GM18505 (cell line): Measurements from ENCODE around the gene CNTNAP2.

Experiments used
- ATAC-seq: cut with Tn5 transposase; IDR thresholded peaks from one replicate; pipeline ENCODE4 v1.9.1; 2021; ENCODE audit not compliant: unreplicated experiment
- POLR2A ChIP-seq: IDR thresholded peaks from 4 replicates; pipeline ENCODE4 v1.6.1; 2011; ENCODE audit warnings: borderline replicate concordance; ENCODE audit not compliant: insufficient read depth, insufficient read length; ENCODE audit errors: extremely low read depth

CNTNAP2 gene

GRCh38 chr7:146486519-146486918 lies 369.9 kb downstream of the CNTNAP2 start:
- TF ChIP-seq POLR2A: no peak
- no peak for ATAC-seq

GRCh38 chr7:146492017-146492416 lies 375.4 kb downstream of the CNTNAP2 start:
- ATAC-seq: no peak
- no peak for TF ChIP-seq POLR2A

- TF ChIP-seq POLR2A: no peak
Observed at GRCh38 chr7:146494952-146495596, 378.5 kb downstream of the CNTNAP2 start.

GRCh38 chr7:146496657-146497056 lies 380.1 kb downstream of the CNTNAP2 start:
- ATAC-seq: no peak
- TF ChIP-seq POLR2A: no peak

More at GRCh38 chr7:146494952-146495596, 378.5 kb downstream of the CNTNAP2 start:
- ATAC-seq: no peak

GRCh38 chr7:146499970-146500369 lies 383.4 kb downstream of the CNTNAP2 start:
- ATAC-seq: no peak
- TF ChIP-seq POLR2A: no peak

GRCh38 chr7:146503844-146504243 lies 387.2 kb downstream of the CNTNAP2 start:
- no peak for ATAC-seq
- TF ChIP-seq POLR2A: no peak

GRCh38 chr7:146510088-146510680 lies 393.6 kb downstream of the CNTNAP2 start:
- TF ChIP-seq POLR2A: no peak
- no peak for ATAC-seq

- ATAC-seq: no peak
Observed at GRCh38 chr7:146514304-146514703, 397.7 kb downstream of the CNTNAP2 start.

GRCh38 chr7:146528581-146528980 lies 412.0 kb downstream of the CNTNAP2 start:
- no peak for ATAC-seq
- no peak for TF ChIP-seq POLR2A

More at GRCh38 chr7:146514304-146514703, 397.7 kb downstream of the CNTNAP2 start:
- TF ChIP-seq POLR2A: no peak

- no peak for ATAC-seq
- no peak for TF ChIP-seq POLR2A
Observed at GRCh38 chr7:146539836-146540235, 423.2 kb downstream of the CNTNAP2 start.

- no peak for ATAC-seq
- TF ChIP-seq POLR2A: no peak
Observed at GRCh38 chr7:146542101-146542500, 425.5 kb downstream of the CNTNAP2 start.

- TF ChIP-seq POLR2A: no peak
- ATAC-seq: no peak
Observed at GRCh38 chr7:146544748-146545147, 428.1 kb downstream of the CNTNAP2 start.

GRCh38 chr7:146548816-146549215 lies 432.2 kb downstream of the CNTNAP2 start:
- TF ChIP-seq POLR2A: no peak
- ATAC-seq: no peak

GRCh38 chr7:146554556-146554955 lies 438.0 kb downstream of the CNTNAP2 start:
- no peak for TF ChIP-seq POLR2A
- ATAC-seq: no peak
